RWPE1 (cell line): Measurements from ENCODE around the gene TST.

ENCODE experiments used
- CTCF ChIA-PET: fragments of 350-600 bp; sonication (Branson Sonifier 250); formaldehyde crosslinking; extraction: SDS; loops from one replicate; lab custom pipeline; 2021; lab: Yijun Ruan, JAX
- POLR2A ChIA-PET: fragments of 400-600 bp; formaldehyde crosslinking; extraction: SDS; loops from one replicate; lab custom pipeline; 2020; ENCODE audit warnings: antibody characterized with exemption; ENCODE audit not compliant: low non-redundant PET; lab: Yijun Ruan, JAX
- DNase-seq: peaks from one replicate; pipeline ENCODE4 v3.0.0; 2012; ENCODE audit warnings: low spot score
- H3K27ac ChIP-seq: fragments of 450-650 bp; 2 replicates; pipeline ENCODE4 v1.5.1; 2017
- TF ChIP-seq, protein P1 (sequence below): fragments of 450-650 bp; conservative IDR thresholded peaks from 2 replicates; pipeline ENCODE4 v1.5.1; 2017; ENCODE audit warnings: low read depth, mild to moderate bottlenecking

TST gene

DNA sequence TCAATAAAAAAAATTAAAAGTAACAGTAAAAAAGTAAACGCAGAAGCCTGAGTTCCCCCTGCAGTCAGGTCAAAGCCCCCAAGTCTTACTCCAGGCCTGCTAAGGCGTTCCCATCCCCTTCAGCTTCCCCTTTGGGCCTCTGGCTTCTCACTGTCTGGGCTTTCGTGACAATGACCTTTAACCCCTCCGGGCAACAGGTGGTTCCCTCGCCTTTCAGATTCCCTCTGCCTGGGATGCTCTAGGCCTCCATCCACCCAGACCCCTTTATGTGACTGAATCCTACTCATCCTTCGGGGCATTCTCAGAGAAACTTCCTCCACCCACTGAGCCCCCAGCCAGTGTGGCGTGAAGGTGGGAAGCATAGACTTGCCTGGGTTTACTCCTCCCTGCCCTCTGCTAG, 8.3 kb upstream of the TST start:
- CTCF ChIA-PET = no interaction called here
- TF ChIP-seq, protein P1, sequence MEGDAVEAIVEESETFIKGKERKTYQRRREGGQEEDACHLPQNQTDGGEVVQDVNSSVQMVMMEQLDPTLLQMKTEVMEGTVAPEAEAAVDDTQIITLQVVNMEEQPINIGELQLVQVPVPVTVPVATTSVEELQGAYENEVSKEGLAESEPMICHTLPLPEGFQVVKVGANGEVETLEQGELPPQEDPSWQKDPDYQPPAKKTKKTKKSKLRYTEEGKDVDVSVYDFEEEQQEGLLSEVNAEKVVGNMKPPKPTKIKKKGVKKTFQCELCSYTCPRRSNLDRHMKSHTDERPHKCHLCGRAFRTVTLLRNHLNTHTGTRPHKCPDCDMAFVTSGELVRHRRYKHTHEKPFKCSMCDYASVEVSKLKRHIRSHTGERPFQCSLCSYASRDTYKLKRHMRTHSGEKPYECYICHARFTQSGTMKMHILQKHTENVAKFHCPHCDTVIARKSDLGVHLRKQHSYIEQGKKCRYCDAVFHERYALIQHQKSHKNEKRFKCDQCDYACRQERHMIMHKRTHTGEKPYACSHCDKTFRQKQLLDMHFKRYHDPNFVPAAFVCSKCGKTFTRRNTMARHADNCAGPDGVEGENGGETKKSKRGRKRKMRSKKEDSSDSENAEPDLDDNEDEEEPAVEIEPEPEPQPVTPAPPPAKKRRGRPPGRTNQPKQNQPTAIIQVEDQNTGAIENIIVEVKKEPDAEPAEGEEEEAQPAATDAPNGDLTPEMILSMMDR = no peak
- H3K27ac ChIP-seq = peak overlapping the region; percentile 30
- POLR2A ChIA-PET = no interaction called here
- DNase-seq = no peak

DNA sequence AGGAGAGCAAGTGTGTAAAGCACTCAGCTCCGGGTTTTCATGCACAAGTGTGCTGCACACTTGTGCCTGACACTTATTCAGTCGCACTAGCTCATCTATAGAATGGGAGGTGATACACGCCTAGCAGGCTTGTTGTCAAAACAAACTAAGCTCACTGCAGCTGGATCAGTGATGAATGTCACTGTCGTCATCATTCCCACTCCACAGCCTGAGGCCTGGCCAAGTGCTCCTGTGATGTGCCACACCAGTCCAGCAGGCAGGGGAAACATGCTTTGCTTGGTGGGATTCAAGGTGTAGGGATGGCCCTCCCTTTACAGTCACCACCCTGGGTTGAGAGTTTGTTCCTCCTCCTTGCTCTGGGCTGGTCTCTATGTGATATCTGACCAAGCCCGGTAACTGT, 7.1 kb upstream of the TST start:
- TF ChIP-seq, protein P1 = no peak
- ChIA-PET POLR2A (no interaction called here), CTCF (no interaction called here)

DNA sequence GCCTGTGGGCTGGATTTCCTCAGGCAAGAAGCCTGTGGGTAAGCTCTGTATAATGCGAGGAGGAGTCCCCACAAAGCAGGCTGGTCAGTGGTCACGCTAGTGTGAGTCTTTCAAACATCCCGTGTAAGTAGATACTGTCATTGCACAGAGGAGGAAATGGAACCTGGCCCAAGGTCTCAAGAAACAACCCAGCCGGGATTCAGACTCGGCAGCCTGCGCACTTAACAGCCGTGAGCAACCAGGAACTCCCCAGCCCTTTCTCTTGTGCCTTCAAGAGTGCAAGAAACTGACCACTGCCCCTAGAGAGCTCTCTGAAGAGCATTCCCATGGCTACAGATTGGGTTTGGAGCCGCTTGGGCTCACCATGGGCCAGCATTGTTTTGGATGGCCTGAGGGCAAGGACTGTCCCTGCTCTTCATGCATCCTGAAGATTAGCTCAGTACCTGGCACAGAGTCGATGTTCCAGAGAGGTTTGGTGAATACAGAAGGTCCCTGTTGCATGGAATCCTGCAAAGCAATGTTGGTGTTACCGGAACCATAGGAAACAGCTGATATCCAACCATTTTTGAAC, 6.3 kb upstream of the TST start:
- CTCF ChIA-PET = interaction anchor here (0.6 kb wide), 1 partner anchor 31 kb away, joined by 5 read pairs; no protein-coding TSS in a partner anchor
- TF ChIP-seq, protein P1 = no peak
- POLR2A ChIA-PET = no interaction called here
- DNase-seq = no peak
- peak overlapping the region; percentile 35 for H3K27ac ChIP-seq

More for the DNA sequence above, 7.1 kb upstream of the TST start:
- H3K27ac ChIP-seq = peak overlapping the region; percentile 35
- DNase-seq = no peak

DNA sequence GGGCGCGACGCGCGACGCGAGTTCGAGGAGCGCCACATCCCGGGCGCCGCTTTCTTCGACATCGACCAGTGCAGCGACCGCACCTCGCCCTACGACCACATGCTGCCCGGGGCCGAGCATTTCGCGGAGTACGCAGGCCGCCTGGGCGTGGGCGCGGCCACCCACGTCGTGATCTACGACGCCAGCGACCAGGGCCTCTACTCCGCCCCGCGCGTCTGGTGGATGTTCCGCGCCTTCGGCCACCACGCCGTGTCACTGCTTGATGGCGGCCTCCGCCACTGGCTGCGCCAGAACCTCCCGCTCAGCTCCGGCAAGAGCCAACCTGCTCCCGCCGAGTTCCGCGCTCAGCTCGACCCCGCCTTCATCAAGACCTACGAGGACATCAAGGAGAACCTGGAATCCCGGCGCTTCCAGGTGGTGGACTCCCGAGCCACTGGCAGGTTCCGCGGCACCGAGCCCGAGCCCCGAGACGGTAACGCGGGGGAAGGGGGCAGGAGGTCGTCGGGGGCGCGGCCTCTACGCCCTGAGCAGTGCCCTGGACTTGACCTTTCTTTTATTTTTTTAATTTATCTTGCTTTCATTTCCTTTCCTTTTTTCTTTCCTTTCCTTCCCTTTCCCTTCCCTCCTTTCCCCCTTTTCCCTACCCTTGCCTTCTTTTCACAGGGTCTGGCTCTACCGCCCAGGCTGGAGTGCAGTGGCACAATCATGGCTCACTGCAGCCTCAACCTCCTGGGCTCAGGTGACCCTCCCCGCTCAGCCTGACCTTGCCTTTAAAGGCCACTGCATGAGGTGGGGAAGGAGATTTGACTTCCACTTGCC, 5.3 kb upstream of the TST start:
- peak overlapping the region; percentile 35 for H3K27ac ChIP-seq
- TF ChIP-seq, protein P1 = no peak
- DNase-seq = no peak
- POLR2A ChIA-PET = no interaction called here
- CTCF ChIA-PET = no interaction called here

DNA sequence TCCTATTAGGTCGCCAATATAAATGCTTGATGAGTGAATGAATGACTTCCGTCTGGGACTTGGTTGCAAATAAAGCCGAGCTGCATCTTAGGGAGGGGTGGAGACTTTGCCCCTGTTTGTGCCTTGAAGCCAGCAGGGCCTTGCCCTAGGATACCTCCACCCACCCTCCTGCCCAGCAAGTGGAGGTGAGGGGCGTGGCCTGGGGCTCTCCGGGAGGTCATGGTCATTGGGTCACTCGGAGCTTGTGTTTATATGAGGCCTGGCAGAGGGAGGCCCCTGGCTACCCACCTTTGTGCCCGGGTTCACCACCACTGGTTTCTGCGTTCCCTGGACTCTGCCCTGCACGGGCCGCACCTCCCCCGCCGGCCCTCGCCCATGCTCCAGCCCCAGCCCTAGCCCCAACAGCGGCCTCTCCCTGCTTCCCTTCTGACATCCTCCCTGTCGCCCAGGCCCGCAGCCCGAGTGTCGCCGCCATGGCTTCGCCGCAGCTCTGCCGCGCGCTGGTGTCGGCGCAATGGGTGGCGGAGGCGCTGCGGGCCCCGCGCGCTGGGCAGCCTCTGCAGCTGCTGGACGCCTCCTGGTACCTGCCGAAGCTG, 4.6 kb upstream of the TST start:
- POLR2A ChIA-PET = no interaction called here
- no peak overlapping the region for H3K27ac ChIP-seq
- TF ChIP-seq, protein P1 = no peak
- DNase-seq = no peak
- CTCF ChIA-PET = interaction anchor here (0.6 kb wide), 1 partner anchor 37 kb away, joined by 3 read pairs; no protein-coding TSS in a partner anchor

DNA sequence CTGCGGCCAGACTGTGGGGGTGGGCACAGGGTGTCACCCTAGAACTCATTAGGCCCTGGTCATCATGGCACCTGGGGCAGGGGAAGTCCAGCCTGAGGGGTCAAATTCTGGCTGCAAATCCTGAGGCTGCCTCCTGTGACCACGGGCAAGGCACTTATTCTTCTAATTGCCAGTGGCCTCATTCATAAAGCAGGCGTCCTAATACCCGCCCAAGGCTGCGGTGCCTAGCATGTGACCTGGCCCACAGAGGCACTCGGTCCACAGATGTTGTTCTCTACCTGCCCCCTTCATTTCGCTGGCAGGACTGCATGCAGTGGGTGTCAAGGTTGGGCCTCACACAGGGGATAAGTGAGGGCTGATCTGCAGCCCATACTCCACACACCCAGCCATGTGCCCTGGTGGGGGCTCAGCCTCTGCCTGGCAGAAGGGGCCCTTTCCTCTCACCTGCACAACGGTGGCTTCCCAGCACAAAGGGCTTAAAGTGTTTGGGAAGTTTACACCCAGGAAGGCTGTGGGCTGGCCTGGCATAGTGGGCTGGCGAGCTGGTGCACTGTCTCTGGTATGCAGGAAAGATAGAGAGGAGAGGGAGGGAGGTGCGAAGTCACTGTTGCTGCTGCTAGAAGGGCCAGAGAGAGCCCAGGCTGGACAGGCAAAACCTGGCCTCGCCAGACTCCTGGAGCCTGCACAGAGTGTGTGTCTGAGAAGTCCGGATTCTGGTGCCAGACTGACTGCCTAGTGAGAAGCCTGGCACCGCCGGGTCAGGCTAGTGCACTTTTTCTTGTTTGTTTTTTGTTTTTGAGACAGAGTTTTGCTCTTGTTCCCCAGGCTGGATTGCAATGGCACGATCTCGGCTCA, 3.5 kb upstream of the TST start:
- DNase-seq = no peak
- TF ChIP-seq, protein P1 = no peak
- H3K27ac ChIP-seq = peak overlapping the region; percentile 88
- ChIA-PET POLR2A (no interaction called here), CTCF (interaction anchor here (0.6 kb wide), 1 partner anchor 36 kb away, joined by 3 read pairs; no protein-coding TSS in a partner anchor)
